Activated CD4-positive, alpha-beta T cell treated with anti-CD3 and anti-CD28 coated beads for 48 hours (primary cell): ENCODE data around the gene UGT1A9.

Experiments
- DNase-seq: peaks from one replicate; pipeline ENCODE4 v3.0.0-alpha.2; 2020

UGT1A9 gene

GRCh38 chr2:233819884-233820773, 148.4 kb downstream of the UGT1A9 start:
- no peak for DNase-seq

DNA sequence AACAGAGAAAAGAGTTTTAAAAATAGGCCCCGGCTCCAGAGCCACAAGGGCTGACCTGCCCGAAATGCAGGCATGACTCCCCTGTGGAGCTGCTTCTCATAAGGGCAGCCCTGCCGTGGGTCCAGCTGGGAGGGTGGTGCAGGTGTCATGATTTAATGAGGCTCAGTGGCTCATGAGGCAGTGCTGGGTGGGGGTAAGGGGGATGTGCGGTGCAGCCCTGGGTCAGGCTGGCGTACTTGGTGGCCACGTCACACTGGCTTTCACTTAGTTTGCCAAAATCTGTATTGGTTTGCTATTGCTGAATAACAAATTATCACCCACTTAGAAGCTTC, 149.0 kb downstream of the UGT1A9 start:
- DNase-seq: no peak

- DNase-seq: no peak
Measured at GRCh38 chr2:233821196-233821595, 149.5 kb downstream of the UGT1A9 start.

DNA sequence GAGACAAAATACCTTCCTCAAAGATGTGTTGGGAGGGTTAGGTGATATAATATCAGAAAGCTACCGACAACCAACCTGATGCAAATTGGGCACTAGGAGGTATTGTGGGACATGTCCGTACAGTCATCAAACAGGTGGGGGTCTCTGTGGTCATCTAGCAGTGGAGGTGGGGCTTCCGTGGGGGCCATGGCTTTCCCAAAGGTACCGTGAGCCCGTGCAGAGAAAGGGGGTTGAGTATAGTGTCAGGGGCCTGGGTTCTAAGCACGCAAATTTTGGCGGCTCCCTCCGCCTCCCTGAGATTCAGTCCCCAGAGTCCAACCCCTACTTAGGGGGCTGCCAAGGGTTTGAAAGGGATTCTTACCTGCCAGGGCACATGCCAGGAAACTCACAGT, 150.0 kb downstream of the UGT1A9 start:
- DNase-seq: no peak

DNA sequence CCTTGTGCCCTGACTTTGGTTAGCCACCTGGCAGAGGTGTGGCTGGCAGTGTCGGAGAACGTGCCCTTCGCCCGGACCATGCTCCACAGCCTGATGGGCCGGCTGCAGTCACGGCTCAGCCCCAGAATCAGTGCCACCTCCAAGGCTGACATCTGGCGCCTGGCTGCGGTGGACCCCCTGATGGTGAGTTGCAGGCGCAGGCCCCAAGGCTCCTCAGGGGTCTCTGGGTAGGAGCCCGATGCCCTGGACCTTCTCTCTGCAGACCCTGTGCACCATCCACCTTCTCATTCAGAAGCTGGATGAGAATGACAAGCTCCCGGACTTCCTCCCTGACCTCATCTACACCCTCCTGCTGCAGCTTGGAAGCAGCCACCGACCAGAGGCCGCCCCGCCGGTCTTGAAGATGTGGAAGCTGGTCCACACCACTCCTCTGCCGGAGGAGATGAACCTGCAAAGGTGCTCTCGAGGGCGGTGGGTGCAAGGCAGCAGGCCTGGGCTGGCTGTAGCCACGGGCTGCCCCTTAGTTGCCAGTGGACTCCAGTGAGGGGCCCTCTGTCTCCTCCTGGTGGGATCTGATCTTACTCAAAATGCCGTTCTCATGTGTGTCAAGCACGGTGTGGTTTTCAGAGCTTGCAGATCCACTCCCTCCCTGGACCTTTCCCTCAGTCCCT, 150.5 kb downstream of the UGT1A9 start:
- DNase-seq: no peak
